Measurements from ENCODE around the gene ITFG2.
"Not testable (repeated sequence)": the region's sequence is repeated elsewhere in the genome, so short reads cannot be mapped to it uniquely, and the experiment has no call there.

Gene ITFG2

DNA sequence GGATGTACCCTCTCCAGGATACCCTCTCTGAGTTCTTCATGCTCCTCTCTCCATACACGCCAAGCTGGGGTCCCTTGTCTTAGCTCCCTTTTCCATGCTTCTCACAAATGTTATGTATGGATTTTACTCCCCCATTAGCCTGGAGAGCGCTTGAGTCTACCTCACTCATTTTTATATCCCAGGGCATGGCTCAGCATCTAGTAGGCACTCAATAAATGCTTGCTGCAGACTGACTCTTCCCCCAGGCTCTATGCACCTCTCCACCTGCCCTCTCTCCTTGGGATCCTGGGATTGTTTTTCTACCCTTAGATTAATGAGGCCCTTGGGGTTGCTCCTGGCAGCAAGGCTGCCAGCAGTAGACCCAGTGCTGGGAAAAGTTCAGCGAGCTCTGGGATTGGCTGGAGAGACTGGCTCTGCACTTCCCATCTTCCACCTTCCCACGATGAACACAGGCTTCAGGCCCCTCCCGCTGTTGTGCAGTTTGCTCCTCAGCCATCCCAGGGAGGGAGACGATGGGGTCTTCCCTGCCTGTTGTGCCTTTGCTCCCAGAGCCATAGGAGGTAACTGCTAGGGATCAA lies 20.2 kb downstream of the ITFG2 start:
- DNase-seq (ENCODE audit: low read depth): no peak

DNA sequence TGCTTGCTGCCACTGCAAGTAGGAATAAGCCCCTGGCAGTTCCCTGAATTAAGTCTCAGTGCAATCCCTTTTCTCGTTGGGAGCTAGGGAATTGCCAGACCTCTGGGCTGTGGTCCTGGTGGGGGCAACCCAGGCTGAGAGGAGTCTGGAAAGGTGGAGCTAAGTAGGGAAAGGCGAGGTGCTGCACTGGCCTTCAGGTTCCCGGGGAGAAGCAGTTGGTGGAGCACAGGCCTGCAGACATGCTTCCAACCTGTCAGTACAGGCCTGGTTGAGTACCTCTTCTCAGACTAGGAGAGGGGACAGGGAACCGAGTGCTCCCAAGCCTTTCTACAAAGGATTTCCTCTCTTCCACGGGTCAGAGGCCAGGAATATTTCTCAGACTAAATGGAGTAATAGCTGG lies 20.9 kb downstream of the ITFG2 start:
- no peak for DNase-seq (ENCODE audit: low read depth)

DNA sequence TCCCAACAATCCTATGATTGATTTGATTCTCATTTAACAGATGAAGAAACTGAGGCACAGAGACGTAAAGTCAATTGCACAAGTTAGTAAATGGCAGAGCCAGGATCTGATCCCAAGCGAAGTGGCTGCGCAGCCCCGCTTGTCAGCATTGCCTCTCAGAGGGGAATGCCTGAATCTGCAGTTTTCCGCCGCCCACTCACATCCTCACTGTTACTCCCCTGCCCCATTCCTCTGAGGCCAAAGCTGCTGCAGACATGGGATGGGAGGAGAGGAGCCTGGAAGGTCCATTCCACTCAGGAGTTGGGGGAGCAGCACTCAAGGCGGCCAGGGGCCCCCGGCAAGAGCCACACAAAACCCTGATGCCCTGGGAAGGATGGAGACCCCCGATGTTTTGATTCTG lies 21.3 kb downstream of the ITFG2 start:
- no peak for DNase-seq (ENCODE audit: low read depth)

DNA sequence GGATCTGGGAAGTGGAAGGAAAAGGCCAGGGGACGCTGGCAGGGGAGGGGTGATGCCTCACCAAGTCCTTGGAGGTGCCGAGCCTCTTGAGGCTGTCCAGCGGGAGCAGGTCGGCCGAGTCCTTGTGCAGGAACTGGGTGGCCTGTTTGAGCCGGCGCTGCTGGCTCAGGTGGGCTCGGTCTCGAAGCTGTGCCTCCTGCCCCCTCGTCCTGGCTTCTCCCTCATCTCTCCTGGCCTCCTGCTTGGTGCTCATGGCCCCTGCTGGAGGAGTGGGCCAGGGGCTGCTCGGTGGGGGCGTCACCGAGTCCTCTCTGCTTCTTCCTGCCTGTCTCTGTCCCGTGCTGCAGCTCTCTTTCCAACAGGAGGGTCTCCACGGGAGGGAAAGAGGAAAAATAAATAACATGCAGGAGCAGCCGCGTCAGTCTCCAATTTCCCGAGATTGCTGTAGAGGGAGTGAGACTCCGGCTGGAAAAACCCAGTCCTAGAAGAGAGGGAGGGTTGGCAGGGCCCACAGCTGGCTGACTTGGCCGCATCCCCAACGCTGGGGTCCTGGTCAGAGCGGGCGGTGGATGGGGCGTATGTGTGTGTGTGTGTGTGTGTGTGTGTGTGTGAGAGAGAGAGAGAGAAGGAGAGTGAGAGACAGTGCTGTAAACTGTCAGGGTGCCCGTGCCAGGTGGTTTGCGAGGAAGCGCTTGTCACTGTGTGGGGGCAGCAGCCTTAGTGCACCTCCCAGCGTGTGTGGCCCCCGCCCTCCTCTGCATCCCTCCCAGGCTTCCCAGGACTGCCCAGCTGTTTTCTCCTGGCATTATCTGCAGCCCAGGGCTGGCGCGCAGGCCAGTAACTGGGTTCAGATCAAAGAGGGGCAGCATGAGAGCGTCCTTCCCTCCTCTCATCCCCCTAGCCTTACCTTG lies 22.4 kb downstream of the ITFG2 start, which contains the start of gene NRIP2:
TSS of gene NRIP2 (minus strand) at position 455 of the 911 bp plus-strand sequence. CDS start at position 403, 52 bp downstream.
- peak; percentile 42 for DNase-seq (ENCODE audit: low read depth)

DNA sequence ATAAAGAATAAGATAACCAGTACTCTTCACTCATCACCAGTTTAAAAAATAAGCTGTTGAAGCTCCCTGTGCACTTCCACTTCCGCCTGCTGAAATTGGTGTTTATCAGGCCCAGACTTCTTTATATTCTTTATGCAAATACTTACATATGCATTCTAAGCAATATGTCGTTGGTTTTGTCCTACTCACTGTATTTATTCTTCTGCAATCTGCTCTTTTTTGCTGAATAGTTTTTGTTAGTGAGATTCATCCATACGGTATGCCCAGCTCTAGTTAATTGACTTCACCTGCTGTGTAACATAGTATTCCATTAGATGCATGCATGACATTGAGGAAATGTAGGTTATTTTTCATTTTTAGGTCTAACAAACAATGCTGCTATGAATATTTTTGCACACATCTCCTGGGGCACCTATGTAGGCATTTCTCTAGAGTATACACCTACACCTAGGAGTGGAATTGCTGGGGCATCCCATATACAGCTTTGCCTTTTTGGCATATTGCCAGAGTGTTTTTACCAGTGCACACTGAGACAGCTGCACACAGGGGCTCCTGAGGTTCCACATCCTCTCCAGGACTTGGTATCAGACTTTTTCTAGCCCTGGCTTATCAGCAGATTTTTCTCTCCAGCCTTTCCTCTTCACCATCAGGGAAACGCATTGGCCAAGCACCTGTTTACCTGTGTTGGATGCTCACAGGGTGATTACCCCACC lies 23.4 kb downstream of the ITFG2 start:
- DNase-seq (ENCODE audit: low read depth): no peak

DNA sequence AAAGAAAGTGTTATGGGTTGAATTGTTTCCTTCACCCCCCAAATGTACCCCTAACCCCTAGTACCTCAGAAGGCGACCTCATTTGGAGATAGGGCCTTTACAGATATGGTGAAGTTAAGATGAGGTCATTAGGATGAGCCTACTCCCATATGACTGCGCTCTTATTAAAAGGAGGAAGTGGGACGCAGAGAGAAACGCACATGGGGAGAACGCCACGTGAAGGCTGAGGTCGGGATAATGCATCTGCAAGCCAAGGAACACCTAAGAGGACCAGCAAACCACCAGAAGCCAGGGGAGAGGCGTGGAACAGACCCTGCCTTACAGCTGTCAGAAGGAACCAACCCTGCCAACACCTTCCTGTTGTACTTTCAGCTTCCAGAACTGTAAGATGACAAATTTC lies 24.1 kb downstream of the ITFG2 start:
- no peak for DNase-seq (ENCODE audit: low read depth)

DNA sequence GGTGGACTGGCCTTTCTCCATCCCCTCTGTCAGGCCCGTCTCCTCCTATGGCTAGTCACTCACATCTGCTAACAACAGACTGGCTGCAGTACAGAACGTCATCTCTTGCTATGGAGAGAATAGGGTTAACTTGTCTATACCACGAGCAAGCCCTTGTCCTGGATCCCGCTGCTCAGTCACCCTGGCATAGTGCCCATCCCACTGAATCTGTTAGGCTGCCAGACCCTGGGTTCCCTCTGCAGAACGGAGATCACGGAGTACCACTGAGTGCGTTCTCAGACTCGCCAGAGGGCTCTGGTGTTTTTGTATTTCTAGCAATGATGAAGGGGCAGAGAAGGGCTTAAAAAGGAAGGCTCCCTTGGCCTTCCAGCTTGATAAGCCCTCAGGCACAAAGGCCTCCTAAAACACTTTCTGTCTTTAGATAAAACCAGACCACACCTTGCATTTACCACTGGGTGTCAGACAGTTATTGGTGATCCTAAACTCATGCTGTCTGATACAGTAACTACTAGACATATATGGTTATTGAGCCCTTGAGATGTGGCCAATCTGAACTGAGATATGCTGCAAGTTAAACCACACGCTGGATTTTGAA lies 28.7 kb downstream of the ITFG2 start:
- no peak for DNase-seq (ENCODE audit: low read depth)

DNA sequence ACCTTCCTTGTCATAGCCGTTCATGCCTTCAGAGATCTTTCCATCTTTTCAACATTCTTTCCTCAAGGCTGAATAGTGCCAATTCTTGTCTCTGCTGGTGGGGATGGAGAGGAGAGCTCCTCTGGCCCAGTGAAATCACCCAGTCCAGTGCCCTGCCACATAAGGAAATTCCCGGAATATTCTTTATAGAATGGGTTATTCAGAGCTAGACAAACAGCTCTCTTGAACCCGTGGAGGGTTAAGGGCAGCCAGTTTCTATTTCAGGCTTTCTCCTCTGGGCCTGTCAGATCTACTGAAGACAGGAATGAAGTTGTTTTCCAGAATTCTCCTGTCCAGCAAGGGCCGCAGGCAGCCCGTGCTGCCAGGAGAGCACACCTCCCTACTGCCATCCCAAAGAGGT lies 30.5 kb downstream of the ITFG2 start:
- DNase-seq (ENCODE audit: low read depth): no peak

DNA sequence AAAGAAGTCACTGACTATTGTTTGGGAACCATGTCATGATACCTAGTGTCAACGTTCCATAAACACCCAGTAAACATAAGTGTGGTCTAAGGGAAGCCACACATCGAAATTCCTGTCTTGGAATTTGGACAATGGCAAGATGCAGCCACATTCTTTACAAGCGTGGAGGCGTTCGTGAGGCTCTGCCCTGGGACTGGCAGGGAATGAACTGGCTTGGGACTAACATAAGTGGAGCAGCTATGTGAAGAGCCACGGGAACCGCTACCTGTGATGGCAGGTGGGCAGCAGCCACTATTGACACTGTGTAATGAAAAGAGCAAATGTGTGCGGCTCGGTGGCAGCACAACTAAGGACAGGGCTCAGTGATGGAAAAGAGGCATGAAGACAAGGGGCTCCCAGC lies 32.3 kb downstream of the ITFG2 start:
- no peak for DNase-seq (ENCODE audit: low read depth)

DNA sequence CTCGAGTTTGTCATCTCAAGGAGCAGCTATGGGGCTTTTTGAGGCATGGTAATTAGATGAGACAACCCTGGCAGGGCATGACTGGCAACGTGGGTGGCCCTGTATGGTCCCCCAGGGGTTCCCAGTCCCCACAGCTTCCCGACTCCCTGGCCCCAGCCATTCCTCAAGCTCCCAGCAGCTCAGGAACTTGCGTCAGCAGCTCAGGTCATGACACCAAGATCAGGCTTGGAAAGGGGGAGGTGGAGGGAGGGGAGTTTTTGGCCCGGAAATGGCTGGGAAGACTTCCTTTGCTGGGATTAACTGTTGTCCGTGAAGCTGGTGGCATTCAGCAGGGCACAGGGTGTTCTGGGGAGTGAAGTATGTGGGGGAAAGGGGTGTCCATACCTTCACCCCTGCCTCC lies 32.8 kb downstream of the ITFG2 start:
- no peak for DNase-seq (ENCODE audit: low read depth)

DNA sequence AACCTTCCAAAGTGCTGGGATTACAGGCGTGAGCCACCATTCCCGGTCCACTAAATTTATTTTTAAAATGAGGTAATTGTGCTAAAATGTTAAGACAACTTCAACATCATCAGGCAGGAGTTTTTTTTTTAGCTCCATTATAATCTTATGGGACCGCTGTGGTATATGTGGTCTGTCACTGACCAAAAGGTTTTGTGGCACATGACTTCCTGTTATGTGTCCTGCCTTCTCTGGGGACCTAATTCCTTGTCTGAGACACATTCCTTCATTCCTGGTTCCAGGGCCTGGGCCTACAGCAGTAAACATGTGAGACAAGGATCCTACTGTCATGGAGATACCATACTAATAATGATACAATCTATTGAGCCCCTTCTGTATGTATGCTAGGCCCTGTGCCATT lies 39.5 kb downstream of the ITFG2 start:
- no peak for DNase-seq (ENCODE audit: low read depth)

DNA sequence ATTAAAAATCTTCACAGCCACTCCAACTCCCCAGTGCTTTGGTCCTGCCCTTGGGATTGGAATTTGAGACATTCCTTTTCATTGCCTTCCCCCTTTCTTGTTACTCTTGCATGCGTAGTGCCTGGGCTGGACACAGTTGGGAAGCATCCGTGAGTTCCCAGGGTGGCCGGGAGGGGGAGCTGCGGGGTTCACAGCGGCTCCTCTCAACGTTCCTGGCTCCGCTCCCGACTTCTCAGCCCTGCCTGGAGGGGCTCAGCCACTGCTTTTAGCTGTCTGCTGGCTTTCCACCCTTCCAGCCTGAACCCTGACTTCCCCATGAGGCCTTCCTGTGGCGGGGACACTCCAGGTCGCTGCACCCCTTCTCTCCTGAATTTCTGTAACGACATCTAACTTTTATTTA lies 41.2 kb downstream of the ITFG2 start:
- DNase-seq (ENCODE audit: low read depth): no peak

DNA sequence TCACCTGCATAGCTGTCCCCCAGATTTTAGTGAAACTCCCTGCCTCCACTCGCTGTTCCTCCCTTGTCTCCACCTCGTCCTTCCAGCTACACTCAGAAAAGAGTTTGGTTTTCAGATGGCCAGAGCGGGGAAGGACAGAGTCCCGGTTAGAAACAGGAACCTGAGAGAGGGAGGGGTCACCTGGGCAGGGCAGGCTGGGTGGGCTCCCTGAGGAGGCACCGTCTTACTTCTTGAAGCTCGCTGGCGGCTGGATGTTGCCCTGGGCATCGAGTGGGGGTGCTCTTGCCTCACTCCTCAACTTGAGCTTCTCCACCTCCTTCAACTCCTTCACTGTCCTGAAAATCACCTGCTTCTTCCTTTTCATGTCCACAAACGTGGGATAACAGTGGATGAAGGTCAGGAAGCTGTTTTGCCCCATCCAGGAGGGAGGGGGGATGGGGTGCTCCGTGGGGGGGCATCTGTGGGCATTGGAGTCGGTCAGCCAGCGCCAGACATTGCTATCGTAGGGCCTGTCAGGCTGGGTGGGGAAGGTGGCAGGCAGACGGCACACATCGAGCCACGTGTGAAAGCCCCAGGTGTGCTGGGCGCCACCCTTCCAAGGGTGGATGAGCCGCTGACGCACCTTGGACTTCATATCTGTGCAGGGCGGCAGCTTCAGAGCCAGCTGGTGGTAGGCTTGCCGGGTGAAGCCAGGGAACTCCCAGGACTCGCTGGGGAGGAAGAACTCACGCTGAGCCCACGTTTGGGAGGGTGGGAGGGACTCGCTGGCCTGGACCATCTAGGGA lies 42.4 kb downstream of the ITFG2 start:
- no peak for DNase-seq (ENCODE audit: low read depth)

DNA sequence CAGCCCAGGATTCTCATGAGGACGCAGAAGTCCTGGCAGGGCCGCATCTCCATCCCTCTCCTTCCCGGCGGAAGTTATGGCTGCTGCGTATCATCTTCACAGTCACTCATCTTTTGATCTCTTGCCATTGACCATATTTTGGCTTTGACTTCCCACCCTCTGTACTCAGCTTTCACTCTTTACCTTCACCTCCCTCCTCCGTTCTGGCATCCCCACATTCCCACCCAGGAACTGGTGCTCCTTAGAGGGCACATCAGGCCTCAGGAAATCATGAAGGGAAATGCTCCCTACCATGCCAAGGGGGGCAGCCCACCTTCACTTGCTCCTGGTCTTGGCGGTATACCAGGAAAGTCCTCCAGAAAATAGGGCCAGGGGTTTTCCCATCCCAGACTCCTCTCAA lies 43.1 kb downstream of the ITFG2 start:
- no peak for DNase-seq (ENCODE audit: low read depth)

DNA sequence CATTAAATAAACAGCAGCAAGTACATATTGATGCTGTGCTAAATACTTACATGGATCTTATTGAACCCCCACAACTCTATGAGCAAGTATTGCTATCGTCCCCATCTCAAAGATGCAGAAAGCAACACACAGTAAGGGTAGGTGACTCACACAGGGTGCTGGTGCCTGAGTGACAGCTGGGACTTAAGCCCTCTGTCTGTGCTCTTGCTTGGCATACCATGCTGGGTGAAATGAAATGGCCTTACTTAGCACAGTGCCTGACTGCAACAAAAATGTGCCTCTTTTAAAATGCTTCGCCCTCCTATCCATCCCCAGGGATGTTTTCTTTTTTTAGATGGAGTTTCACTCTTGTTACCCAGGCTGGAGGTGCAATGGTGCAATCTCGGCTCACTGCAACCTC lies 43.6 kb downstream of the ITFG2 start:
- no peak for DNase-seq (ENCODE audit: low read depth)

DNA sequence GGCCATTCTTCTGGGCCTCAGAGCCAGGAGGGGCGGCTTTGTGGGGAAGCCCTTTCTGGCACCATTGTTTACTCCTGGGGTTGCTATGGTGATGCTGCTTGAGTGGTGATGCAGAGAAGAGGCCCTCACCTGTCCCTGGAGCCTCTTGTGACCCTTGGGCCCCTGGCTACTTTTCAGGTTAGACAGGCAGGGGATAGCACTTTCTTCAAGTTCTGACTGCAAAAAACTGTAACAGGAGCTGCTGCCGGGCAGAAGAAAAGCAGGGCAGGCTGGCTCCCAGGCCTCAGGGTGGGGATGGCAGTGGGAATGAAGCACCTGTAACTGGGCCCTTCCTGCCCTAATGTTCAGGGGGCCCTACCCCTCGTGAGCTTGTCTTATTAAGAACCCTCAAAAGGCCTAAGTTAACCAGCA lies 44.6 kb downstream of the ITFG2 start, which contains the start of gene TEX52:
TSS of gene TEX52 (minus strand) at position 19 of the 411 bp plus-strand sequence. CDS start at position 6, 13 bp downstream.
- DNase-seq (ENCODE audit: low read depth): no peak

DNA sequence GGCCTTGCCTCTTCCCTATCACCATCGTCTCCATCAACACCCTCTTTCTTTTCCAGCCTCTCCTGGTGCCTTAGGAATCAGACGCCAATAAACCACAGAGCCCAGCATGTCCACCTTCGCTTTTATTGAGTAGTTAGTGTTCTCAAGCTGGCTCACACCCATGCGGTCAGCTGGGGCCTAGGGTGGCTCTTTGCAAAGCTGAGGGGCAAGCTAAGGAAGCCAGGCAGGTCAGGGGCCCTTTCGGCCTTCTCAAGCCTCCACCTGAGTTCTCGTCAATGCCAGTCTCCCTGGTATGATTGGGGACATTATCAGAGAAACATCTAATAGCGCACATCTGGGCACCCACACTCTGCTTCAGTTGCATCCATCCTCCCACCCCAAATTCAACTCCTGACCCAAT lies 45.1 kb downstream of the ITFG2 start:
- DNase-seq (ENCODE audit: low read depth): no peak

DNA sequence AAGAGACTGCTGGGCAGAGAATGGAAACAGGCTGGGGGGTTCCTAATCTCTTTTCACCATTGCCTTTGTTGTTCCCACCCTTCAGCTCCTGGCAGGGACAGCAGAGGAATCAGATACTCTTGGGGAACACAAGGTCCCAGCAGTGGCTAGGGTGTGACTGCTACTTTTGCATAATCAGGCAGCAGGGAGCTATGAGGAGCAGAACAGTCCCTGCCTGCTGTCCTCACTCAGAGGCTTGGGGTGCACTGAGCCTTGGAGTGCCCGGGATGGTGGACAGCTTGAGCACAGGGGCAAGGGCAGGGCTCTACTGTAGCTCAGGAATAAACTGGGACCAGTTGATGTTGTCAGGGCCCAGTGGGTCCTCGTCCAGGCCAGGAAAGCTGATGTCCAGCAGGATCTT lies 45.9 kb downstream of the ITFG2 start:
- no peak for DNase-seq (ENCODE audit: low read depth)

DNA sequence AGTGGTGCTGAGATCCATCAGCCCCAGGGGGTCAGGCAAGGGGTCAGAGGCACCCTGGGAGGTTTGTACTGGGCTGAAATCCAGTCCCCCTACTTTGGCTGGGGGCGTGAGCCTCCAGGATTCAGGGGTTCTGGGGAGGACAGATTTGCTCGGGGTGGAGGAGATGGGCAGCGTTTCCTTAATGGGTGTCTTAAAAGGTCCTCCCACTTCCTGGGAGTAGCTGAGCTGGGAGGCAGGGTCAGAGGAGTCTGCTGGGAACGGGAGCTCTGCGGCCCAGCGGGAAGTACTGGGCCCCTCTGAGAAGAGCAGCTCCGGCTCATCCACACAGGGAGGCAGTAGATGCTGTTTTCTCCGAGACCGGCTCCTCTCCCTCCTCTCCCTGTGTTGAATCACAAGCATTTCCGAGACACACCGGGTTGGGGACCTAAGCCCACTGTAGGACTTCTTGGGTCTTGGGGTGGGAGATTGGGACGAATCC lies 46.5 kb downstream of the ITFG2 start:
- no peak for DNase-seq (ENCODE audit: low read depth)

DNA sequence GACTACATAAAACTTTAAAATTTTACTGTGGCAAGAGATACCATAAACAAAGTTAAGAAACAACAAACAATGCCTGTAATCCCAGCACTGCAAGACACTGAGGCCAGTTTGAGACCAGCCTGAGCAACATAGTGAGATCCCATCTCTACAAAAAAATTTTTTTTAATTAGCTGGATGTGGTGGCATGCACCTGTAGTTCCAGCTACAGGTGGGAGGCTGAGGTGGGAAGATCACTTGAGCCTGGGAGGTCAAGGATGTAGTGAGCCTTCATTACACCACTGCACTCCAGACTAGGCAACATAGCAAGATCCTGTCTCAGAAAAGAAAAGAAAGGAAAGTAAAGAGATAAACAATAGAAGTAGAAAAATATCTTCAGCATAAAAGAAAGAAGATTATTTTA lies 47.7 kb downstream of the ITFG2 start:
- no peak for DNase-seq (ENCODE audit: low read depth)

DNA sequence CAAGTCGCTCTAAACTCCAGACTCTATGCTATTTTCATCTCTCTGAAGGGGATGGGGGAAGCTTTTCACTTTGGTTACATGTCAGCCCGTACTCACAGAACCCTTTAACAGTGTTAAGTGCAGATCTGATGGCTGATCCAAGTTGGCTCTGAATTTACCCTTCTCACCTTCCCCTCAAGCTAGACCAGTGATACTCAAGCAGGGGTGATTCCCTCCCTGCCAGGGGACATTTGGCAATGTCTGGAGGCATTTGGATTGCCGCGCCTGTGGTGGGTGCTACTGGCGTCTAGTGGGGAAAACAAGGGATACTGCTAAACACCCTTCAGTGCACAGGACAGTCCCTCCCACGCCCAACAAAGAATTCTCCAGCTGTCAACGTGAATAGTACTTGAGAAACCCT lies 50.4 kb downstream of the ITFG2 start:
- DNase-seq (ENCODE audit: low read depth): no peak

DNA sequence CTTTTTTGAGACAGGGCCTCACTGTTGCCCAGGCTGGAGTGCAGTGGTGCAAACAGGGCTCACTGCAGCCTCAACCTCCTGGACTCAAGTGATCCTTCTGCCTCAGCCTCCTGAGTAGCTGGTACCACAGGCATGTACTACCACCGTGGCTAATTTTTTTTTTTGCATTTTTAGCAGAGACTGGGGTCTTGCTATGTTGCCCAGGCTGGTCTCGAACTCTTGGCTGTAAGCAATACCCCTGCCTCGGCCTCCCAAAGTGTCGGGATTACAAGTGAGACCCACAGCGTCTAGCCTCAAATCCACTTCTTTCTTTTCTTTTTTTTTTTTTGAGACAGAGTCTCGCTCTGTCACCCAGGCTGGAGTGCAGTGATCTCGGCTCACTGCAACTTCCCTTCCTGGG lies 50.9 kb downstream of the ITFG2 start:
- DNase-seq (ENCODE audit: low read depth): not testable (repeated sequence)
